ENCODE results near the gene FOSB. TPM values are rescaled to one million over a fixed set of nuclear protein-coding genes. Genes with fewer than 3 reads are reported as not detected.

Gene FOSB
- total RNA-seq, 2 donors from 2014 or later: 4.4 to 46.0 TPM

- ATAC-seq (no peak), DNase-seq (no peak)
- intact Hi-C loops (cut with DNase I, micrococcal nuclease): loop anchor here in 1 of 2 donors (5.0 kb wide), 1 partner anchor 126 kb away; the partner anchor contains the start of gene EML2
Measured at GRCh38 chr19:45511074-45511473, 43.3 kb downstream of the FOSB start.

GRCh38 chr19:45512881-45513483 lies 45.2 kb downstream of the FOSB start:
- DNase-seq: peak in 1 of 2 donors; percentile 10
- intact Hi-C loops (cut with DNase I, micrococcal nuclease): loop anchor here in 1 of 2 donors (5.0 kb wide), 1 partner anchor 124 kb away; the partner anchor contains the start of gene EML2
- no peak for ATAC-seq

- intact Hi-C loops (cut with DNase I, micrococcal nuclease): loop anchor here in 1 of 2 donors (5.0 kb wide), 1 partner anchor 123 kb away; the partner anchor contains the start of gene EML2
- peak; percentile 89 to 93 for DNase-seq
- peak; percentile 79 for ATAC-seq
Measured at GRCh38 chr19:45514376-45515051, 46.7 kb downstream of the FOSB start.

- peak; percentile 41 for ATAC-seq
- peak; percentile 60 to 81 for DNase-seq
- intact Hi-C loops (cut with DNase I, micrococcal nuclease): no loop called here
Measured at GRCh38 chr19:45515081-45515624, 47.4 kb downstream of the FOSB start.

GRCh38 chr19:45515807-45516401 lies 48.1 kb downstream of the FOSB start:
- ATAC-seq (peak; percentile 48), DNase-seq (peak; percentile 77 to 81)
- intact Hi-C loops (cut with DNase I, micrococcal nuclease): no loop called here

GRCh38 chr19:45517238-45517637 lies 49.4 kb downstream of the FOSB start:
- DNase-seq (no peak), ATAC-seq (no peak)
- intact Hi-C loops (cut with DNase I, micrococcal nuclease): no loop called here

- ATAC-seq: no peak
- intact Hi-C loops (cut with DNase I, micrococcal nuclease): no loop called here
- no peak for DNase-seq
Measured at GRCh38 chr19:45517641-45518468, 50.1 kb downstream of the FOSB start.

- DNase-seq (peak in 1 of 2 donors; percentile 48), ATAC-seq (peak; percentile 28)
- intact Hi-C loops (cut with DNase I, micrococcal nuclease): no loop called here
Measured at GRCh38 chr19:45518469-45518826, 50.7 kb downstream of the FOSB start.

GRCh38 chr19:45522010-45522941 lies 54.5 kb downstream of the FOSB start:
- ATAC-seq (no peak), DNase-seq (no peak)
- intact Hi-C loops (cut with DNase I, micrococcal nuclease): loop anchor here in 1 of 2 donors (10.0 kb wide), 1 partner anchor 53 kb away; no protein-coding TSS in a partner anchor

- ATAC-seq: peak; percentile 63
- DNase-seq: peak; percentile 69 to 78
- intact Hi-C loops (cut with DNase I, micrococcal nuclease): loop anchor here in 1 of 2 donors (10.0 kb wide), 1 partner anchor 51 kb away; no protein-coding TSS in a partner anchor
Measured at GRCh38 chr19:45523642-45524256, 56.0 kb downstream of the FOSB start.

- intact Hi-C loops (cut with DNase I, micrococcal nuclease): loop anchor here in 1 of 2 donors (10.0 kb wide), 1 partner anchor 50 kb away; no protein-coding TSS in a partner anchor
- no peak for ATAC-seq
- DNase-seq: no peak
Measured at GRCh38 chr19:45524575-45525129, 56.9 kb downstream of the FOSB start.

Small RNA genes within 50 kb of the gene (microRNA-seq; reads per million reads assigned to microRNA genes)
- 0 reads per million in 2 donors for gene MIR6088

Other genes with a start within 250 kb of the FOSB start
- gene EXOC3L2, start 222.6 kb upstream of the FOSB start, total RNA-seq: 1 to 10 TPM; 1.3 to 1.4 TPM
- 10 to 100 TPM; 18.0 to 24.7 TPM for gene MARK4, start 216.7 kb upstream of the FOSB start, total RNA-seq
- gene CKM, start 145.1 kb upstream of the FOSB start, total RNA-seq: under 1 TPM in 1 of 2 donors, not detected in 1; 0.50 TPM
- gene KLC3, start 127.2 kb upstream of the FOSB start, total RNA-seq: not detected
- gene ERCC2, start 97.4 kb upstream of the FOSB start, total RNA-seq: 10 to 100 TPM in 1 of 2 donors, 1 to 10 TPM in 1; 8.7 to 13.4 TPM
- gene PPP1R13L, start 62.9 kb upstream of the FOSB start, total RNA-seq: 10 to 100 TPM; 34.1 to 35.0 TPM
- 1 to 10 TPM; 3.0 to 3.2 TPM for gene POLR1G, start 61.4 kb upstream of the FOSB start, total RNA-seq
- 10 to 100 TPM; 37.1 to 43.6 TPM for gene ERCC1, start 44.1 kb upstream of the FOSB start, total RNA-seq
- gene RTN2, start 29.1 kb downstream of the FOSB start, total RNA-seq: 1 to 10 TPM; 3.4 to 6.1 TPM
- 1 to 10 TPM in 1 of 2 donors, under 1 TPM in 1; 0.37 to 1.6 TPM for gene PPM1N, start 30.4 kb downstream of the FOSB start, total RNA-seq
- gene VASP, start 39.5 kb downstream of the FOSB start, total RNA-seq: 100 to 1,000 TPM; 218 to 260 TPM
- 10 to 100 TPM; 12.9 to 14.0 TPM for gene OPA3, start 116.8 kb downstream of the FOSB start, total RNA-seq
- gene GPR4, start 134.2 kb downstream of the FOSB start, total RNA-seq: 1 to 10 TPM in 1 of 2 donors, under 1 TPM in 1; 0.59 to 1.5 TPM
- 100 to 1,000 TPM; 105 TPM for gene EML2, start 171.4 kb downstream of the FOSB start, total RNA-seq
- 10 to 100 TPM; 21.2 to 22.6 TPM for gene GIPR, start 200.2 kb downstream of the FOSB start, total RNA-seq
- gene SNRPD2, start 224.0 kb downstream of the FOSB start, total RNA-seq: 100 to 1,000 TPM; 205 to 223 TPM
- 10 to 100 TPM in 1 of 2 donors, 1 to 10 TPM in 1; 10.0 to 10.3 TPM for gene QPCTL, start 224.7 kb downstream of the FOSB start, total RNA-seq